ENCODE results near the gene NECAB3.

The NECAB3 gene

GRCh38 chr20:33696448-33696847, 22.2 kb upstream of the NECAB3 start:
- no peak for DNase-seq

- no peak for DNase-seq
Observed at GRCh38 chr20:33694639-33695012, 20.4 kb upstream of the NECAB3 start.

GRCh38 chr20:33693741-33694638, 19.8 kb upstream of the NECAB3 start:
- DNase-seq, result peak; percentile 83

- DNase-seq, result peak; percentile 67
Observed at GRCh38 chr20:33693289-33693688, 19.1 kb upstream of the NECAB3 start.

DNA sequence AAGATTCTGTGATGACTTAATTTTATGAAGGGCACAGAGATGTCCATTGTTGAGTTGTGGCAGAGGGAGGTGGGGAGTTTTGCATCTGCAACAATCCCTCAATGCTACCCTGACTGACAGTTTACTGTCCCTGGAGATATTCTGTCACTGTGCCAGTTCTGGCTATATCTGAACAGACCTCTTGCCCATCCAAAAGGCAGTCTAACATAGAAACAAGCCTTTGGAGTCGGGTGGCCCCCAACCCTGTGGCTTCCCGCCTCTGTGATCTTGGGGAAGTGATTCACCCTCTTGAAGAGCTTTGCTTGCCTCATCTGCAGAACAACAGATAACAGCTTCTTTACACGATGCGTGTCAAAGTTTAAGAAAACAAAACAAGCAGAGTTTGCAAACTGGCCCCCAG, 15.7 kb upstream of the NECAB3 start:
- DNase-seq, result no peak

DNA sequence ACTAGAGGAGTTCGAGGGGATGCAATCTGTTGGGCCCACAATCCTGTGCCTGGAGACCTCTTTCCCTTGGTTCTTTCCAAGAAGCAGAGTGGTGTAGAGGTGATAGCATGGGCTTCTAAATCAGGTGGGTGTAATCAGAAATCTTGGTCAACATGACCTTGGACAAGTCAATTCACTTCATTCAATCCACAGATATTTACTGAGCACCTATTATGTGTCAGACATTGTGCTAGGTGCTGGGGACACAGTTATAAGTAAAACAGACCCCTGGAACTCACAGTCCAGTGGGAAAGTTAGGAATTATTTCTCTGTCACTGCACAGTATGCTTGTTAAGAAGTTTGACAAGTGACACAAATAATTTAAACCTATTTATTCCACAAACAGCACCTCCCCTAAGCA, 15.3 kb upstream of the NECAB3 start:
- no peak for DNase-seq

DNA sequence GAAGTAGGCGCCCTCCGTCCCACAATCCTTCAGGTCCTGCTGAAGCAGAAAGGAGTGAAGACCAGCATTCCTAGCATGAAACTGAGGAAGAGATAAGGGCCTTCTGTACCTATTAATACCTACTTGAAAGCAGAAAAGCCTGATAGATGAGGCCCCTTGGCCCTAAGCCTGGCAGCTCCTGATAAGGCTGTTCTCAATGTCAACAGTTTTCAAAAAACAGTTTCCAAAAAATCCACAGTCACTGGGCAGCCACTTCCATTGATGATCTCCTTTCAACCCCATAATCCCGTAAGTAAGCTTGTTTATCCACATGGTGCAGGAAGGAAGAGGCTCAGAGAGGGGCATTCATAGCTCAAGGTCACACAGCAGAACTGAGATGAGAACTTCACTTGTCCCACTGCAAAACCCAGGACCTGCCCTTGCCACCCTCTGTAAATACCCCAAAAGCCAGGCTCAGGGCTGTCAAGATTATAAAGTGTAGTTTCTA, 14.8 kb upstream of the NECAB3 start:
- DNase-seq, result no peak

- no peak for DNase-seq
Observed at GRCh38 chr20:33687993-33688937, 14.0 kb upstream of the NECAB3 start.

GRCh38 chr20:33687370-33687915, 13.2 kb upstream of the NECAB3 start:
- no peak for DNase-seq

DNA sequence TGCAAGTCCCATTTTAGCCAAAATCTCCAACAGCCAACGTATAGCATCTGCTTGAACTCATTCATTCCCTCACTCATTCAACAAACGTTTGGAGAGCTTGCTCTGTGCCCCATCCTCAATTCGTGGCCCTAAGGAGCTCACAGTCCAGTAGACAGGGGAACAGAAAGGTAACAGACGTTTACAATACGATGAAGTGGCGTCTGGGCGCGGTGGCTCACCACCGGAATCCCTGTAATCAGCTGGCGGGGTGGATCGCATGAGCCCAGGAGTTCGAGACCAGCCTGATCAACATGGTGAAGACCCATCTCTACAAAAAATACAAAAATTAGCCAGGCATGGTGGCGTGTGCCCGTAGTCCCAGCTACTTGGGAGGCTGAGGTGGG, 12.7 kb upstream of the NECAB3 start:
- DNase-seq, result no peak

DNA sequence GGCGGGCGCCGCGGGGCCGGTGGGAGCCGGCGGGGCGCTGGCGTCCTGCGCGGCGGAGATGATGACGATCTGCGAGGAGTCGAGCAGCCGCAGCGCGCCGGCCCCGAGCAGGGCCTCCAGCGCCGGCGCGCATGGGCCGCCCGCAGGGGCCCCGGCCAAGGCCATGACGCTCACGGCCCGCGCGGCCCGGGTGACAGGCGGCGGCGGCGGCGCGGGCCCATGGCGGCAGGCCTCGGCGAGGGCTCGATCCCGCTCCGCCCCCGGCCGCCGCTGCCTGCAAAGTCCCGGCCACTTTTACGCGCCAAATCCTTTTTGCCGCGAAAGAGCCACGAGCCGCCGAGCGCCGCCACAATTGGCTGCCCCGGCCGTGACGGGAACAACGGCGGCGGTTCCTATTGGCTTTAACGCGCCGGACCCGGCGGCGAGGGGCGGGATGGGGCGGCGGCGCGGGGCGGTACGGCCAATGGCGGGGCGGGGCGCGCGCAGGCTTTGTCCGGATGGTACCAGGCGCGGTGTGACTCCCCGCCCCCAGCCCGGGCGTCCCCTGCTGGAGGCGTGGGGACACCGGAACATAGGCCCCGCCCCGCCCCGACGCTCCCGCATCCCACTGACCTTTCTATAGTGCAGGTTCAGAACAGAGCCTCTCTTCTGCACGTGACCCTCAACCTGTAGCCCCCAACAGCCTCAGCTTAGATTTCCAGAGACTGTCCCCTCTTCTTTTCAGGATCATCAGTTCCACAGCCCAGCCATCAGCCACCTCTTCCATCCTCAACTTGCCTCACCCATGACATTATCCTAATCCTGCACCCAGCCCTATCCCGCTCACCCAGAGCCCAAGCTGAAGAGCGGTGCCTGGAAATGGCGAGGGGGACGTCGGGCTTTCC, 12.1 kb upstream of the NECAB3 start, which contains the start of gene E2F1:
TSS of gene E2F1 (minus strand) at position 286 of the 884 bp plus-strand sequence. CDS start at position 165, 121 bp downstream.
- peak; percentile 98 for DNase-seq

- DNase-seq, result no peak
Observed at GRCh38 chr20:33685328-33686099, 11.3 kb upstream of the NECAB3 start.

DNA sequence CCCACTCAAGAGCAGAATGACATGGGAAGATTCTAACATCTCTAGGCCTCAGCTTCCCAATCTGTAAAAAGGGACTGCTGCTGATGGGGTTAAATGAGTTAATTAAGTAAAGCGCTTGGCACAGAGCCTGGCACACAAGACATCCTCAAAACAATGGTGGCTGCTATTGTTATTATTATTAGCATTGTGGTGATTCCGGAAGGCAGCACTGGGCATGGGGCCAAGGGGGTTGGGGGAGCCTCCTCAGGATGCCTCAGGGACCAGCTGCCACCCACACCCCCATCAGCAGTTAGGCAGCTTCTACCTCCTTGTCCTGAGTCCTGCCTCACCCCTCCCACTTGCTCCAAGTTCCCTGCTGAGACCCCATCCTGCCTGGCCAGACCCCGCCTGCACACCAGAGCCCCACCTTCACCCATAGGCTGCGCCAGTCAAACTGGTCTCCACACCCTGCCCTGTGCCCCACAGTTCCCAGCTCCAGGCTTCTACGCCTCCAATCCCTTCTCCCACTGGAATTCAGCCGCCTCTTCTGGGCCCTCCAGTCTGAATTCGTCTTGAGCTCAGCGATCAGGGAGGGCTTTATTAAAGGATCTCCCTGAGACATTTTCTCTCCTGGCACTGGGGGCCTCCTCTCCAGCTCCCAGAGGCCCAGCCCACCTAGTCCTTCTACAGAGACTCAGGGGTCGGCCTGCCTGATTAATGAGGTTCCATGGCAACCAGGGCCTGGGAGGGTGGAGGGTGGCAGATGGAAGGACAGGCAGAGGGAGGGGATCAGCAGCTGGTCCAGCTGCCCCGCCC, 10.5 kb upstream of the NECAB3 start:
- DNase-seq, result peak; percentile 85

- no peak for DNase-seq
Observed at GRCh38 chr20:33681728-33682353, 7.6 kb upstream of the NECAB3 start.

- DNase-seq, result no peak
Observed at GRCh38 chr20:33681288-33681687, 7.1 kb upstream of the NECAB3 start.

DNA sequence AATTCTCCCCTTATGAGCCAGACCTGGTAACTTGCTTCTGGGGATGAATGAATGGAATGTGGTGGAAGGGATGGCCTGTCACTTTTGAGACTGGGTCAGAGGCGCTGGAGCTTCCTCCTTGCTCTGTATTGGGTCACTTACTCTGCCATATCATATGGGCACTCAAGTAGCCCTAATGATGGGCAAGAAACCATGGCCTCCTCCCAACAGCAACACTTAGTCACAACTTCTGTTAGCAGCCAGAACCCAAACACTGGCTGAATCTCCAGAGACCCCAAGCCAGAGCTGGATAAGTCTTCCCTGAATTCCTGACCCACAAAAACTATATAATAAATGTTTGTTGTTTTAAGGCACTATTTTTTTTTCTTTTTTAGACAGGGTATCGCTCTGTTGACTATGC, 6.5 kb upstream of the NECAB3 start:
- DNase-seq, result no peak

DNA sequence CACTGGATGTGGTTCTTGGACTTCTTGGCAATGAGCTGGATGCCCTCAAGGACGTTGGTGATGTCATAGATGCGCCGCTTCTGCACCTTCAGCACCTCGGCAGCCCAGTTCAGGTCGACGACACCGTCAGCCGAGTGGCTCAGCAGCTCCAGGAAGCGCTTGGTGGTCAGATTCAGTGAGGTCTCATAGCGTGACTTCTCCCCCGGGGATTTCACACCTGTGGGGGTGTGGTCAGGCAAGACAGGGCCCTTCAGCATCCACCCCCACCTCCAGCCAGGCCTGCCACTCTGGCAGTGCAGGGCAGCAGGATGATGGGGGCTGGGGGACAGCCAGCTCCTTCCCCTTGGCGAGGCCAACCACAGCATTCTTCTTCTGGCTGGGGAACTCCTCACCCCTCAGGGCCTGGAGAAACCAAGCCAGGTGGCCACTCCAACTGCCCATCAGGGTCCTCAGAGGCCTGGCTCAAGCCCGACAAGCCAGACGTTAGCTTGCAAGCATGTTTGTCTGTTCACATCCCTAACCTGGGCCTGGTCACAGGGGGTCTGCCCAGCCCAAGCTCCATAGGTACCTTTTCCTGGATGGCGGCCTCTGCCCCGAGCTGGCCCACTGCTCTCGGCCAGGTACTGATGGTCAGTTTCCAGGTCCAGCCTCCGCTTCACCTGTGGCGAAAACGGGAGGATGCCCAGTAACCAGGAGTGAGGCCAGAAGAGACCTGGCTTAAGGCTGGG, 5.7 kb upstream of the NECAB3 start:
- no peak for DNase-seq

- DNase-seq, result peak; percentile 51
Observed at GRCh38 chr20:33677991-33678702, 3.9 kb upstream of the NECAB3 start.
